Adrenal gland (tissue), 19 donors: ENCODE data around the gene PRIMA1. TPM values are rescaled to one million over a fixed set of nuclear protein-coding genes. Genes with fewer than 3 reads are reported as not detected.

Source experiments
- DNase-seq, 7 donors: peaks; one replicate each; pipeline ENCODE4 v3.0.0-alpha.2; 2019 to 2020
- H3K27ac ChIP-seq, 5 donors: fragments of 200-600 bp; sonication (generic) in 4 of 5; 1 replicate in 3 of 5; 2 replicates in 2 of 5; pipeline versions ENCODE4 v1.5.1 to v1.8.0; 2016 to 2020; ENCODE audit warnings: mild to moderate bottlenecking in 1 of 5
- H3K27me3 ChIP-seq: fragments of 200-600 bp; 2 replicates; pipeline ENCODE4 v1.8.0; 2021
- H3K36me3 ChIP-seq, 2 donors: fragments of 200-600 bp; replicated peaks in 1 of 2; 1 replicate in 1 of 2; 2 replicates in 1 of 2; pipeline versions ENCODE4 v1.5.1 to v1.8.0; 2018 to 2022
- H3K4me1 ChIP-seq, 2 donors: fragments of 200-600 bp; replicated peaks in 1 of 2; 1 replicate in 1 of 2; 2 replicates in 1 of 2; pipeline versions ENCODE4 v1.5.1 to v1.8.0; 2018 to 2021
- H3K4me3 ChIP-seq, 4 donors: fragments of 200-600 bp; sonication (generic) in 3 of 4; one replicate each; pipeline ENCODE4 v1.5.1; 2016 to 2018
- H3K9me3 ChIP-seq, 3 donors: fragments of 200-600 bp; sonication (generic) in 1 of 3; replicated peaks in 1 of 3; 1 replicate in 2 of 3; 2 replicates in 1 of 3; pipeline versions ENCODE4 v1.5.1 to v1.8.0; 2016 to 2021
- CTCF ChIP-seq, 6 experiments: fragments of 450-650 bp in 4 of 6; fragments of 200-600 bp in 2 of 6; sonication (generic) in 1 of 6; IDR thresholded peaks; 1 replicate in 5 of 6; 2 replicates in 1 of 6; pipeline versions ENCODE4 v1.5.1 to v1.8.0; 2016 to 2021; ENCODE audit warnings: antibody characterized with exemption in 6 of 6, mild to moderate bottlenecking in 2 of 6, moderate library complexity in 1 of 6
- POLR2A ChIP-seq, 2 donors: fragments of 450-650 bp; IDR thresholded peaks; one replicate each; pipeline ENCODE4 v1.6.1; 2017; ENCODE audit warnings: antibody characterized with exemption in 2 of 2, mild to moderate bottlenecking in 2 of 2, moderate library complexity in 1 of 2
- WGBS, 4 donors: extraction: QIAGEN DNeasy Blood & Tissue Kit in 2 of 4; methylation state at CpG; one replicate each; pipeline versions ENCODE4 v1.1.5 to v1.1.7; 2013 to 2017; 5-methylcytosine and 5-hydroxymethylcytosine counted together
- intact Hi-C, 2 donors: fragments of 100-400 bp; cut with DNase I; formaldehyde crosslinking; loops; one replicate each; pipeline versions ENCODE4 v1.14.1 to v1.15.0; 2022 to 2023
- long read RNA-seq, 10 donors: library from polyadenylated mRNA in 3 of 10; unstranded in 2 of 10; stranded (forward) in 1 of 10; transcript quantifications; one replicate each; pipeline ENCODE4 v2.0.0 and lab custom pipeline, GENCODE V29; 2021 to 2026
- polyA plus RNA-seq, 3 donors: library from polyadenylated mRNA; stranded (reverse); fragments of 200-250 nt in 2 of 3; fragments of 350-450 nt in 1 of 3; fragmentation: Illumina TruSeq in 1 of 3; extraction: RNeasy Lipid Tissue Mini Kit (QIAGEN cat#74804) in 1 of 3; gene quantifications; one replicate each; pipeline ENCODE4 v1.2.3, GENCODE V29; 2013 to 2014
- total RNA-seq, 9 donors: library from RNA; depleted of rRNA in 4 of 9; stranded (reverse); fragments of >200 nt in 4 of 9; fragments of 120-200 nt in 1 of 9; fragmentation: NEBNext Ultra II Directional in 1 of 9; extraction: Animal tissue kit (Norgen Biotek cat#: 25700) in 1 of 9; gene quantifications; one replicate each; pipeline versions ENCODE4 v1.1.0 to v1.2.4, GENCODE V29; 2013 to 2023
- donor health status: healthy with polysubstance abuse.
- donor health status: Bipolar disorder and iron deficiency.
- donor health status: DM: yes; HTN: yes; CAD: no.
- donor health status: DM: no; HTN: no; CAD: no.
- donor health status: DM: no; HTN: no; CAD: no.
- donor health status: DM: yes; HTN: yes; CAD: no.

The PRIMA1 gene
- total RNA-seq (1 to 10 TPM in 4 of 9 donors, under 1 TPM in 4, not detected in 1; 0.47 to 4.7 (median 1.2) TPM), polyA plus RNA-seq (1 to 10 TPM; 1.9 to 4.2 (median 4.2) TPM)
- long read RNA-seq, donor 1, result 0 reads
- long read RNA-seq, donor 2, result 0 reads
- long read RNA-seq, donor 3, result 0 reads
- long read RNA-seq, donor 4, result 0 reads
- long read RNA-seq, donor 5, partial matches to known transcripts, result 0 of 1 reads
- long read RNA-seq, donor 5, other reads (novel, unspliced or antisense), result 1 of 1 reads
- long read RNA-seq, donor 6, result 0 reads
- long read RNA-seq, donor 7, result 0 reads
- long read RNA-seq, donor 8, result 0 reads
- long read RNA-seq, donor 9, result 0 reads
- long read RNA-seq, donor 10, result 0 reads

DNA sequence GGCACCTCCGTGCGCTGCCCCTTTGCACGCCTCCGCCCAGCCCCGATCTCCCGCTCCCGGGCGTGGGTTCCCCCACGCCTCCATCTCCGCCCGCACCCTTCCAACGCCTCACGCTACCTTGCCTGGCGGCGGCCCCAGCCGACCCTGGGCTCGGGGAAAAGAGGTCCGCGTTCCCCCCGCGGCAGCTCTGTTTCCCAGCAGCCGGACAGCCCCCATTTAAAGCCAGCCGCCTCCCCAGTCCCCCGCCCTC is at the start of gene PRIMA1:
TSS of gene PRIMA1 (minus strand) at position 193 of the 250 bp plus-strand sequence. CDS start 767 bp downstream, outside the sequence.
- Histone ChIP-seq H3K27ac (no peak within 1 kb of the TSS), H3K4me1 (no peaks in the 10 kb centered on the region), H3K36me3 (no peaks in the 10 kb centered on the region), H3K4me3 (peak within 1 kb of the TSS in 1 of 4 donors; percentile 36), H3K9me3 (no peaks in the 10 kb centered on the region), H3K27me3 (peaks cover 18% of the 10 kb centered on the region)
- no peak for DNase-seq
- TF ChIP-seq CTCF (IDR thresholded peaks at IDR 0.05) (no peak), POLR2A (IDR thresholded peaks at IDR 0.05) (no peak)
- intact Hi-C loops, result no loop called here
- WGBS, 4 donors, result 2 to 11% (median 3%) methylated on average over 10 to 24 of the region's 24 CpGs

DNA sequence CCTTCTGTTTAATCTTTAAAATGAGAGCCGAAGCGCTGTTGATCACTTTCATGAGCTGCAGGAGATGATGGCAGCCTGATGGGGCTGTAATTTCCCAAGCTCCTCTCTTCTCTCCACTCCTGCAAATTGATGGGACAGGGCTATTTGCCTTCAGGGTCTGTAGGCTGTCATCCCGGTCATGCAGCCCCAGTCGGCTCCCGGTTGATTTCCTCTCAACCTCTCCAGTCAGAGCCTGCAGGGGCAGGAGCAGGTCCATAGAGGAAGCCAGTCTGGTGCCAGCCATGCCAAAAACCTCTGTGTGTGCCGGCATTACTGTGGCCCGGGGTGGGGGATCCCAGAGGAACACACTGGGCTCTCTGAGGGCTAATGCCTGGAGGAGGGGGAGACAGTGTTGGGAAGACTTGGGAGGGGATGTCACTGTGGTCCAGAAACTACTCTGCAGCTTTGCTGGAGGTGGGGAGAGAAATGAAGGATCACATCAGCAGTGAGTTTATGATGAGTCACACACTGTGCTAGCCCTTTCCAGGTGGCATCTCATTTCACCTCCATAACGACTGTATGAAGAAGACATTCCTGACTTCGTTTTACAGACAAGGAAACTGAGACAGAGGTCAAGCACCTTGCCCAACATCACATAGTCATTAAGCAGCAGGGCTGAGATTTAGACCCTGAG is 46.5 kb upstream of the PRIMA1 start:
- Histone ChIP-seq H3K27ac (no peak overlapping the region), H3K4me1 (no peaks in the 10 kb centered on the region), H3K27me3 (no peaks in the 10 kb centered on the region), H3K36me3 (no peaks in the 10 kb centered on the region), H3K4me3 (no peak overlapping the region), H3K9me3 (no peaks in the 10 kb centered on the region)
- DNase-seq, result no peak
- 37 to 70% (median 63%) methylated on average over 7 to 9 of the region's 9 CpGs for WGBS, 4 donors
- no peak for TF ChIP-seq CTCF (IDR thresholded peaks at IDR 0.05)
- TF ChIP-seq POLR2A (IDR thresholded peaks at IDR 0.05), result no peak
- intact Hi-C loops, result no loop called here

- Histone ChIP-seq H3K4me1 (no peaks in the 10 kb centered on the region), H3K36me3 (no peaks in the 10 kb centered on the region), H3K4me3 (no peak overlapping the region), H3K9me3 (no peaks in the 10 kb centered on the region), H3K27ac (no peak overlapping the region), H3K27me3 (no peaks in the 10 kb centered on the region)
- 21 to 55% (median 32%) methylated on average over 2 to 3 of the region's 3 CpGs for WGBS, 4 donors
- TF ChIP-seq POLR2A (IDR thresholded peaks at IDR 0.05) (no peak), CTCF (IDR thresholded peaks at IDR 0.05) (no peak)
- intact Hi-C loops, result no loop called here
- peak; percentile 36 to 80 (median 51) for DNase-seq
Observed at GRCh38 chr14:93832665-93833064, 44.4 kb upstream of the PRIMA1 start.

GRCh38 chr14:93832081-93832480 is 43.8 kb upstream of the PRIMA1 start:
- H3K4me3 ChIP-seq, result no peak overlapping the region
- no peaks in the 10 kb centered on the region for H3K9me3 ChIP-seq
- TF ChIP-seq POLR2A (IDR thresholded peaks at IDR 0.05) (no peak), CTCF (IDR thresholded peaks at IDR 0.05) (no peak)
- no peaks in the 10 kb centered on the region for H3K36me3 ChIP-seq
- intact Hi-C loops, result no loop called here
- WGBS, 4 donors, result 80 to 88% (median 85%) methylated on average over 3 of the region's 3 CpGs
- no peaks in the 10 kb centered on the region for H3K27me3 ChIP-seq
- H3K4me1 ChIP-seq, result no peaks in the 10 kb centered on the region
- no peak for DNase-seq
- no peak overlapping the region for H3K27ac ChIP-seq
